ENCODE data around the gene HOXB9.

DNA sequence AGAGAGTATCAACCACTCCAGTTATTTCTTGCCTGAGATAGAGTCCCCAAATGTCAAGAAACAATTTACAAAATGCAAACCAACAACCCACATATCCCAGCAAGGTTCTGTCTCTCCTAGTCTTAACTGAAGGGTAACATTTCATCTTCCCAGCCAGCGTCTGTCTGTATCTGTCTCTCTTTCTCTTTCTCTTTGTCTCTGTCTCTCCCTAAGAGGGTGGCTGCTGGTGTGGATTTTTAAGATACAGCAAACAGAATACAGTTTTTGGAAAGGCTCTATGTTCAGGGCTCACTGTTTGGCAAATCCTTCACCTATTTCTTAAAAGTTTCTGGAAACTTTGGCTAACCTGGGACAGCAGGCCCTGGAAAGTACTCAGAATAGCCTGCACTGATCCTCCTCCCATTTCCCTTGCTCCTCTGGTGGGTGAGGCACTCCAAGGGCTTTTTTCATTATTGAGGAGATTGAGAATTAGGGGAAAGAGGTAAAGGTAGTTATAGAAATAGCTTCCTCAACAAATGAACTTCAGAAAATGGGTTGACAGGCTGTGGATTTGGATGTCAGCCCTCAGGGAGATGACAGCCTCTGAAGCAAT, 54.2 kb downstream of the HOXB9 start:
- TF ChIP-seq, protein P1, sequence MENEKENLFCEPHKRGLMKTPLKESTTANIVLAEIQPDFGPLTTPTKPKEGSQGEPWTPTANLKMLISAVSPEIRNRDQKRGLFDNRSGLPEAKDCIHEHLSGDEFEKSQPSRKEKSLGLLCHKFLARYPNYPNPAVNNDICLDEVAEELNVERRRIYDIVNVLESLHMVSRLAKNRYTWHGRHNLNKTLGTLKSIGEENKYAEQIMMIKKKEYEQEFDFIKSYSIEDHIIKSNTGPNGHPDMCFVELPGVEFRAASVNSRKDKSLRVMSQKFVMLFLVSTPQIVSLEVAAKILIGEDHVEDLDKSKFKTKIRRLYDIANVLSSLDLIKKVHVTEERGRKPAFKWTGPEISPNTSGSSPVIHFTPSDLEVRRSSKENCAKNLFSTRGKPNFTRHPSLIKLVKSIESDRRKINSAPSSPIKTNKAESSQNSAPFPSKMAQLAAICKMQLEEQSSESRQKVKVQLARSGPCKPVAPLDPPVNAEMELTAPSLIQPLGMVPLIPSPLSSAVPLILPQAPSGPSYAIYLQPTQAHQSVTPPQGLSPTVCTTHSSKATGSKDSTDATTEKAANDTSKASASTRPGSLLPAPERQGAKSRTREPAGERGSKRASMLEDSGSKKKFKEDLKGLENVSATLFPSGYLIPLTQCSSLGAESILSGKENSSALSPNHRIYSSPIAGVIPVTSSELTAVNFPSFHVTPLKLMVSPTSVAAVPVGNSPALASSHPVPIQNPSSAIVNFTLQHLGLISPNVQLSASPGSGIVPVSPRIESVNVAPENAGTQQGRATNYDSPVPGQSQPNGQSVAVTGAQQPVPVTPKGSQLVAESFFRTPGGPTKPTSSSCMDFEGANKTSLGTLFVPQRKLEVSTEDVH (IDR thresholded peaks at IDR 0.05; ENCODE audit: low read depth, partially characterized antibody) = no peak
- no peak for TF ChIP-seq ESRRA (IDR thresholded peaks at IDR 0.05; ENCODE audit: low read length)
- TF ChIP-seq HCFC1 (IDR thresholded peaks at IDR 0.05; ENCODE audit: low read length) = no peak
- TF ChIP-seq NBN (IDR thresholded peaks at IDR 0.05) = no peak
- TF ChIP-seq, protein P2, sequence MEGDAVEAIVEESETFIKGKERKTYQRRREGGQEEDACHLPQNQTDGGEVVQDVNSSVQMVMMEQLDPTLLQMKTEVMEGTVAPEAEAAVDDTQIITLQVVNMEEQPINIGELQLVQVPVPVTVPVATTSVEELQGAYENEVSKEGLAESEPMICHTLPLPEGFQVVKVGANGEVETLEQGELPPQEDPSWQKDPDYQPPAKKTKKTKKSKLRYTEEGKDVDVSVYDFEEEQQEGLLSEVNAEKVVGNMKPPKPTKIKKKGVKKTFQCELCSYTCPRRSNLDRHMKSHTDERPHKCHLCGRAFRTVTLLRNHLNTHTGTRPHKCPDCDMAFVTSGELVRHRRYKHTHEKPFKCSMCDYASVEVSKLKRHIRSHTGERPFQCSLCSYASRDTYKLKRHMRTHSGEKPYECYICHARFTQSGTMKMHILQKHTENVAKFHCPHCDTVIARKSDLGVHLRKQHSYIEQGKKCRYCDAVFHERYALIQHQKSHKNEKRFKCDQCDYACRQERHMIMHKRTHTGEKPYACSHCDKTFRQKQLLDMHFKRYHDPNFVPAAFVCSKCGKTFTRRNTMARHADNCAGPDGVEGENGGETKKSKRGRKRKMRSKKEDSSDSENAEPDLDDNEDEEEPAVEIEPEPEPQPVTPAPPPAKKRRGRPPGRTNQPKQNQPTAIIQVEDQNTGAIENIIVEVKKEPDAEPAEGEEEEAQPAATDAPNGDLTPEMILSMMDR (IDR thresholded peaks at IDR 0.05 in 2 of 3, conservative IDR thresholded peaks at IDR 0.05 in 1 of 3; ENCODE audit: control insufficient read depth in 2 of 3, extremely low read depth in 1 of 3, insufficient read depth in 1 of 3, low read depth in 3 of 3, low read length in 3 of 3) = no peak
- no peak for TF ChIP-seq NRF1 (conservative IDR thresholded peaks at IDR 0.05; ENCODE audit: low read depth, low read length)
- TF ChIP-seq GABPA (IDR thresholded peaks at IDR 0.05; ENCODE audit: low read depth) = no peak
- TF ChIP-seq POLR2AphosphoS2 (IDR thresholded peaks at IDR 0.05; ENCODE audit: low read depth, low read length) = no peak
- no peak for TF ChIP-seq YBX1 (IDR thresholded peaks at IDR 0.05)
- no peak for TF ChIP-seq RCOR1 (conservative IDR thresholded peaks at IDR 0.05; ENCODE audit: low read depth, low read length)
- TF ChIP-seq RFX5 (IDR thresholded peaks at IDR 0.05; ENCODE audit: low read depth, low read length) = no peak
- TF ChIP-seq CBFB (IDR thresholded peaks at IDR 0.05; ENCODE audit: low read depth) = no peak
- no peak for TF ChIP-seq DPF2 (IDR thresholded peaks at IDR 0.05)
- TF ChIP-seq IKZF2 (IDR thresholded peaks at IDR 0.05) = no peak
